ENCODE data around the gene ZFHX3. TPM values are rescaled to one million over a fixed set of nuclear protein-coding genes. Genes with fewer than 3 reads are reported as not detected.

ZFHX3 gene
- total RNA-seq, 4 donors from 2014 or later: 9.1 to 34.0 (median 12.0) TPM

- intact Hi-C loops (cut with DNase I; ENCODE audit: low total_unique reads): loop anchor here (10.0 kb wide), 1 partner anchor 106 kb away; no protein-coding TSS in a partner anchor
- Histone ChIP-seq H3K9me3 (no peaks in the 10 kb centered on the region), H3K4me3 (no peak overlapping the region), H3K36me3 (no peaks in the 10 kb centered on the region), H3K27me3 (no peaks in the 10 kb centered on the region), H3K27ac (peak overlapping the region; percentile 51 to 78), H3K4me1 (peaks cover 0 to 11% of the 10 kb centered on the region in 2 donors)
- DNase-seq: peak; percentile 82 to 89
- TF ChIP-seq CTCF (IDR thresholded peaks at IDR 0.05): no peak
- no peak for TF ChIP-seq POLR2A (IDR thresholded peaks at IDR 0.05)
Measured at GRCh38 chr16:72848759-72849664, 198.9 kb downstream of the ZFHX3 start.

- peaks cover 0 to 11% of the 10 kb centered on the region in 2 donors for H3K4me1 ChIP-seq
- peak overlapping the region; percentile 51 to 78 for H3K27ac ChIP-seq
- H3K27me3 ChIP-seq: no peaks in the 10 kb centered on the region
- intact Hi-C loops (cut with DNase I; ENCODE audit: low total_unique reads): loop anchor here (10.0 kb wide), 1 partner anchor 107 kb away; no protein-coding TSS in a partner anchor
- no peak overlapping the region for H3K4me3 ChIP-seq
- H3K9me3 ChIP-seq: no peaks in the 10 kb centered on the region
- H3K36me3 ChIP-seq: no peaks in the 10 kb centered on the region
- DNase-seq: no peak
- TF ChIP-seq CTCF (IDR thresholded peaks at IDR 0.05): no peak
- TF ChIP-seq POLR2A (IDR thresholded peaks at IDR 0.05): no peak
Measured at GRCh38 chr16:72848028-72848400, 199.9 kb downstream of the ZFHX3 start.

- Histone ChIP-seq H3K27me3 (no peaks in the 10 kb centered on the region), H3K4me1 (peaks cover 0 to 11% of the 10 kb centered on the region in 2 donors), H3K4me3 (no peak overlapping the region), H3K27ac (peak overlapping the region; percentile 51 to 78), H3K36me3 (no peaks in the 10 kb centered on the region), H3K9me3 (no peaks in the 10 kb centered on the region)
- intact Hi-C loops (cut with DNase I; ENCODE audit: low total_unique reads): loop anchor here (10.0 kb wide), 1 partner anchor 107 kb away; no protein-coding TSS in a partner anchor
- peak in 1 of 4 experiments; percentile 25 for TF ChIP-seq CTCF (IDR thresholded peaks at IDR 0.05)
- TF ChIP-seq POLR2A (IDR thresholded peaks at IDR 0.05): no peak
- DNase-seq: no peak
Measured at GRCh38 chr16:72847187-72848027, 200.5 kb downstream of the ZFHX3 start.

GRCh38 chr16:72846594-72846993, 201.3 kb downstream of the ZFHX3 start:
- no peaks in the 10 kb centered on the region for H3K27me3 ChIP-seq
- peak overlapping the region in 1 of 2 donors; percentile 78 for H3K27ac ChIP-seq
- H3K9me3 ChIP-seq: no peaks in the 10 kb centered on the region
- peaks cover 0 to 11% of the 10 kb centered on the region in 2 donors for H3K4me1 ChIP-seq
- no peak for DNase-seq
- H3K36me3 ChIP-seq: no peaks in the 10 kb centered on the region
- TF ChIP-seq CTCF (IDR thresholded peaks at IDR 0.05): no peak
- no peak for TF ChIP-seq POLR2A (IDR thresholded peaks at IDR 0.05)
- intact Hi-C loops (cut with DNase I; ENCODE audit: low total_unique reads): loop anchor here (10.0 kb wide), 1 partner anchor 108 kb away; no protein-coding TSS in a partner anchor
- no peak overlapping the region for H3K4me3 ChIP-seq

Data from uterus (tissue), 4 donors.